T-helper 2 cell treated with Interferon-gamma antibody and Interleukin-4, amounts not matched to agents 5 μg/mL and 100 μg/mL, for 36 hours (primary cell): ENCODE data around the gene HUNK.

ENCODE experiments used
- DNase-seq: peaks from one replicate; pipeline ENCODE4 v3.0.0; 2021; ENCODE audit warnings: low spot score
- H3K27ac Mint-ChIP-seq: one replicate; pipeline ENCODE4 v1.8.0; 2021; ENCODE audit warnings: mild to moderate bottlenecking, mixed read lengths
- H3K27me3 Mint-ChIP-seq: one replicate; pipeline ENCODE4 v1.8.0; 2021; ENCODE audit warnings: low read depth, mixed read lengths
- H3K36me3 Mint-ChIP-seq: one replicate; pipeline ENCODE4 v1.8.0; 2021; ENCODE audit warnings: low read depth, mixed read lengths
- H3K4me1 Mint-ChIP-seq: one replicate; pipeline ENCODE4 v1.8.0; 2021; ENCODE audit warnings: low read depth, mixed read lengths
- H3K4me3 Mint-ChIP-seq: one replicate; pipeline ENCODE4 v1.8.0; 2022; ENCODE audit warnings: mild to moderate bottlenecking, moderate library complexity, mixed read lengths
- H3K9me3 Mint-ChIP-seq: one replicate; pipeline ENCODE4 v1.8.0; 2021; ENCODE audit warnings: mixed read lengths

HUNK gene

DNA sequence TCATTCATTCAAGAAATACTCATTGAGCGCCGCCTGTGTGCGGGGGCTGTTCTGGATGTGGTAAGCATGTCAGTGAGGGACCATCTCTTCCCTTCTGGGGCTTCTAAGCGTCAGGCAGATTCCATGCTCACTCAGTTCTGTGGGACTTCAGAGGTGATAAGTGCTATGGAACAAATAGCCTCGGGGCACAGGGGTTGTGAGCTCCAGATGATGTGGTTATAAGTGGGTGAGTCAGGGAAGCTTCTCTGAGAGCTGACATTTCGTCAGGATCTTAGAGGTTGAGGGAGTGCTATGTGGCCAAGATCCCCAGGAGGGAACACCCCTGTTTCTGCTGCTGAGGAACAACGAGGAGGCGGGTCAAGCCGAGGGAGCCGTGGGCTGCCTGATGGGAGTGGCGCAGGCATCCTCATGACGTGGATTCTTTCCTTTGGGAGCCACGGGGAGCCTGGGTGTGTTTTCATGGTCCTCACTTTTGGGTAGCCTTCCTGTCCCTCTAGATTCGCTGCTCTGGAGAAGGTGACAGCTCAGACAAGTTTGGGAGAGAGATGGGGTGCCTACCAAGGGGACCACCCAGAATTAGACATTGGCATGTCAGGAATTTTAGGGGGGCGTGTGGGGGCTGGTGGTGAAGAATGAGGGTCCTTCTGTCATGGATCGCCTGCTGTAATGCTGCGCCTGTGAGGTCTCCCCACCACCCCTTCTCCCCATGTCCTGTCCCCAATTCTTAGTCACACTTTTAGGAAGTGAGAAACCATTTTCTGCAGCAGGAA, 38.5 kb downstream of the HUNK start:
- H3K36me3 Mint-ChIP-seq = no peaks in the 10 kb centered on the region
- H3K27me3 Mint-ChIP-seq = peaks cover 14% of the 10 kb centered on the region
- H3K9me3 Mint-ChIP-seq = no peaks in the 10 kb centered on the region
- no peak for DNase-seq
- H3K27ac Mint-ChIP-seq = no peak overlapping the region
- no peak overlapping the region for H3K4me3 Mint-ChIP-seq
- no peaks in the 10 kb centered on the region for H3K4me1 Mint-ChIP-seq

GRCh38 chr21:31912501-31912900, 39.7 kb downstream of the HUNK start:
- Mint-ChIP-seq H3K4me1 (no peaks in the 10 kb centered on the region), H3K27me3 (peaks cover 14% of the 10 kb centered on the region), H3K4me3 (no peak overlapping the region), H3K9me3 (no peaks in the 10 kb centered on the region), H3K36me3 (no peaks in the 10 kb centered on the region), H3K27ac (no peak overlapping the region)
- no peak for DNase-seq

DNA sequence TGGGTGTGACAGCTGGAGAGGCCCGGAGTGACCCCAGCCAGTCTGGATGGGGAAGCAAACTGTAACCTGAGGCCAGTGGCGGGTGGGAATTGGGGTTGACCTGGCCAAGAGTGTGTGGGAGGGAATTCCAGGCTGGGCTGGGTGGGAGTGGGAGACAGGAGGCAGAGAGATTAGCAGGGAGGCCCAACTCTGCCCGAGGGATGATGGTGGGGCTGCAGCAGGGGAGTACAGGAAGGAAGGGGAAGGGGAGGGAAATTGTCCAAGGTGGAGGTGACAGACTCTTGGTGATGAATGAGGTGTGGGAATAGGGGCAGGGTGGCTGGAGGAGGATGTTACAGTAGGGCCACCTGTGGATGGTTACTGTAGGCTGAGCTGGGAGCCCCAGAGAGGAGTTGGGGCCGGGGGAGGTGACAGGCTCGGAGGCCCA, 40.4 kb downstream of the HUNK start:
- Mint-ChIP-seq H3K36me3 (no peaks in the 10 kb centered on the region), H3K4me3 (no peak overlapping the region), H3K9me3 (no peaks in the 10 kb centered on the region), H3K4me1 (no peaks in the 10 kb centered on the region), H3K27ac (no peak overlapping the region), H3K27me3 (peaks cover 13% of the 10 kb centered on the region)
- DNase-seq = no peak

DNA sequence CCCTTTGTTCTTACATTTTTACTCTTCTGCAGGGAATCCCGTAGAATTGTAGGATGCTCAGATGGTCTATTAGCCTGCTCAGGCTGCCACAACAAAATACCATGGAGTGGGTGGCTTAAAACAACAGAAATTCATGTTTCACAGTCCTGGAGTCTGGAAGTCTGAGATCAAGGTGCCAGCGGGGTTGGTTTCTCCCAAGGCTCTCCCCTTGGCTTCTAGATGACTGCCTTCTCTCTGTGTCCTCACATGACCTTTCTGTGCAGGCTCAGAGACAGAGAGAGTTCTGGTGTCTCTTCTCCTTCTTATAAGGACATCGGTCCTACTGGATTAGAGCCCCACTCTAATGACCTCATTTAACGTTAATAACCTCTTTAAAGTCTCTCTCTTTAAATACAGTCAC, 41.7 kb downstream of the HUNK start:
- Mint-ChIP-seq H3K9me3 (no peaks in the 10 kb centered on the region), H3K27ac (no peak overlapping the region), H3K36me3 (no peaks in the 10 kb centered on the region), H3K27me3 (peaks cover under 1% of the 10 kb centered on the region), H3K4me1 (no peaks in the 10 kb centered on the region), H3K4me3 (no peak overlapping the region)
- DNase-seq = no peak

DNA sequence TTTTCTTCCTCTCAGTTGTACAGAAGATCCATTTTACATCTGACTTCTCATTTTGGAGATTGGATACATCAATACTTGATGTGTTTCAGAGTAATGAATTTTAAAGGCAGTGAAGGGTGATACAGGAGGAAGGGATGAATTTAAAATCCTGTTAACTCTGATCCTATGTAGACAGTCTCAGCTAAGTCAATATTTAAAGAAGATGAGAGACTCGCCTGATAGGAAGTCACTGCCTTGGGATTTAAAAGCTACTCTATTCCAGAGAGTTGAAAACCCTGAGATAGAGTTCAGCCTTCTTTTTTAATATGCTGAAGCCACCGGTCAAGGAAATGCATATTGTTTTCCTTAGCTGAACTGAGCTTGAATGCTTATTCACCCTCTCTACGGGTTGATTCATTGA, 42.7 kb downstream of the HUNK start:
- Mint-ChIP-seq H3K27ac (no peak overlapping the region), H3K4me3 (no peak overlapping the region), H3K9me3 (no peaks in the 10 kb centered on the region), H3K27me3 (no peaks in the 10 kb centered on the region), H3K4me1 (no peaks in the 10 kb centered on the region), H3K36me3 (no peaks in the 10 kb centered on the region)
- no peak for DNase-seq

DNA sequence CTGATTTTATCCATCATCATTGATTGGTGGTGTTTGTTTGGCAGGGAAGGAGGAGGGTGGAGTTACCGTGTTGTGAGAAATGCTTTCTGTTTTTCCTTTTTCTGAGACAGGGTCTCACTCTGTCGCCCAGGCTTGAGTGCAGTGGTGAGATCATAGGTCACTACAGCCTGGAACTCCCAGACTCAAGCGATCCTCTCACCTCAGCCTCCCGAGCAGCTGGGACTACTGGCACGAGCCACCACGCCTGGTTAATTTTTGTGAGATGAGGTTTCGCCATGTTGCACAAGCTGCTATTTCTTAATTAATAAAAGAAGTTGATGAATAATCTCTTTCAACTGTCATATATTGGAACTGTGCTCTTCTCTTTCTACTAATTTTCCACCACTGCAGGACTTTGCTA, 44.3 kb downstream of the HUNK start:
- Mint-ChIP-seq H3K4me1 (no peaks in the 10 kb centered on the region), H3K4me3 (no peak overlapping the region), H3K36me3 (no peaks in the 10 kb centered on the region), H3K27me3 (no peaks in the 10 kb centered on the region), H3K9me3 (no peaks in the 10 kb centered on the region), H3K27ac (no peak overlapping the region)
- DNase-seq = no peak

DNA sequence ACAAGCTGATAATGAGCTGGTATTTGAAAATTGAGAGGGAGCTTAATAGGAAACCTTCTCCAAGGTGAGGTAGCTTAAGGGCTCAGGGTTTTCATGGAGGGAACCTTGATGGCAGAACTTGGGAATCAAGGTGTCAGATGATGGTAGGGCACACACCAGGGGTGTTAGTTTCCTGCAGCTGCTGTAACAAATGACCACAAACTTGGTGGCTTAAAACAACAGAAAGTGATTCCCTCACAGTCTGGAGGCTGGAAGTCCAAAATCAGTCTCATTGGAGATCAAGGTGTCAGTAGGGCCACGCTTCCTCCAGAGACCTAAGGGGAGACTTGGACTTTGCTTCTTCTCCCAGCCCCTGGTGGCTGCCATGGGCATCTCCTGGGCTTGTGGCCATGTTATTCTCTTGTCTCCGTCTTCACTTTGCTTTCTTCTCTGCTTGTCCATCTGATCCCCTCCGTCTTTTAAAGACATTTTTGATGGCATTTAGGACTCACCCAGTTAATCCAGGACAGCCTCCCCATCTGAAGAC, 45.5 kb downstream of the HUNK start:
- Mint-ChIP-seq H3K4me3 (no peak overlapping the region), H3K27ac (no peak overlapping the region), H3K9me3 (no peaks in the 10 kb centered on the region), H3K36me3 (no peaks in the 10 kb centered on the region), H3K27me3 (no peaks in the 10 kb centered on the region), H3K4me1 (no peaks in the 10 kb centered on the region)
- DNase-seq = no peak

GRCh38 chr21:31920275-31920674, 47.5 kb downstream of the HUNK start:
- no peaks in the 10 kb centered on the region for H3K27me3 Mint-ChIP-seq
- DNase-seq = no peak
- H3K36me3 Mint-ChIP-seq = no peaks in the 10 kb centered on the region
- no peaks in the 10 kb centered on the region for H3K9me3 Mint-ChIP-seq
- no peaks in the 10 kb centered on the region for H3K4me1 Mint-ChIP-seq
- H3K4me3 Mint-ChIP-seq = no peak overlapping the region
- no peak overlapping the region for H3K27ac Mint-ChIP-seq

DNA sequence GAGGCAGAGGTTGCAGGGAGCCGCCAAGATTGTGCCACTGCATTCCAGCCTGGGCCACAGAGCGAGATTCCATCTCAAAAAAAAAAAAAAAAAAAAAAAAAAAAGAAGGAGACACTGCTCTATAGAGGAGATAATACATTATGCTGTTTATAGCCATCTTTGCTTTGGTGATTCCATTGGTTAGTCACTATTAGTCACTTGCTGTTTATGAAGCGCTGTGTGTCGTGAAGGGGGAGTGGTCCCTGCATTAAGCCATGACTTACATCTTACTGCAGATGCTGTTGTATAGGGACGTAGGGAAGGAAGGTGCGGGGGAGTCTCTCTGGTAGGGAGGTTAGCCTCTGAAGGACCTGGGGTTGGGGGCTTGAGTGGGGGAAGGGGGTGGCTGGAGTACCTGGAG, 48.3 kb downstream of the HUNK start:
- no peak for DNase-seq
- Mint-ChIP-seq H3K27me3 (no peaks in the 10 kb centered on the region), H3K4me1 (no peaks in the 10 kb centered on the region), H3K4me3 (no peak overlapping the region), H3K36me3 (no peaks in the 10 kb centered on the region), H3K9me3 (no peaks in the 10 kb centered on the region), H3K27ac (no peak overlapping the region)

DNA sequence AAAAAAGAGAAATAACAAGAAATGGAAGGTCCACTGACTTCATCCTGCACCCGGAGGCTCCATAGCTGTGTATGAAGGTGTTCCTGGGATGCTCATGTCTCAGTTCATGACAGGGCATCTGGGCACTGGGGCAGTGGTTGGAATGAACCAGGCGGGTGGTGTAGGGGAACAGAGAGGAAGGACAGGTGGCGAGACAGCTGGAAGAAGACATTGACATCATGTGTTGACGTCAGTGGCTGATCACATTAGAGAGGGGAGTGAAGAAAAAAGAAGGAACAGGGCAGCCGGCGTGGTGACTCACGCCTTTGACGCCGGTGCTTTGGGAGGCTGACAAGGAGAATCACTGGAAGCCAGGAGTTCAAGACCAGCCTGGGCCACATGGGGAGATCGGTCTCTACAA, 50.1 kb downstream of the HUNK start:
- peaks cover 4% of the 10 kb centered on the region for H3K9me3 Mint-ChIP-seq
- no peaks in the 10 kb centered on the region for H3K4me1 Mint-ChIP-seq
- H3K36me3 Mint-ChIP-seq = no peaks in the 10 kb centered on the region
- no peaks in the 10 kb centered on the region for H3K27me3 Mint-ChIP-seq
- no peak for DNase-seq
- no peak overlapping the region for H3K27ac Mint-ChIP-seq
- H3K4me3 Mint-ChIP-seq = no peak overlapping the region

- Mint-ChIP-seq H3K4me1 (no peaks in the 10 kb centered on the region), H3K27ac (no peak overlapping the region), H3K9me3 (peaks cover 4% of the 10 kb centered on the region), H3K36me3 (no peaks in the 10 kb centered on the region), H3K4me3 (no peak overlapping the region), H3K27me3 (no peaks in the 10 kb centered on the region)
- DNase-seq = no peak
Observed at GRCh38 chr21:31923756-31924155, 50.9 kb downstream of the HUNK start.

DNA sequence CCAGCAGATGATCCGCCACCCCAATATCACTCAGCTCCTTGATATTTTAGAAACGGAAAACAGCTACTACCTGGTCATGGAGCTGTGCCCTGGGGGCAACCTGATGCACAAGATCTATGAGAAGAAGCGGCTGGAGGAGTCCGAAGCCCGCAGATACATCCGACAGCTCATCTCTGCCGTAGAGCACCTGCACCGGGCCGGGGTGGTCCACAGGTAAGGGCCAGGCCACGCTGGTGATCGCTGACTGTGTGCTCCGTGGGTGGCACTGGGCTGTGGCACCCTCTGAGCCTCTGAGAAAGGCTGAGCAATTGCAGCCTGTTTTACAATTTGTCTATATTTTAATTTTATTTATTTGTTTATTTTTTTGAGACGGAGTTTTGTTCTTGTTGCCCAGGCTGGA, 51.7 kb downstream of the HUNK start:
- Mint-ChIP-seq H3K4me1 (no peaks in the 10 kb centered on the region), H3K36me3 (no peaks in the 10 kb centered on the region), H3K4me3 (no peak overlapping the region), H3K27ac (no peak overlapping the region), H3K9me3 (peaks cover 4% of the 10 kb centered on the region), H3K27me3 (no peaks in the 10 kb centered on the region)
- no peak for DNase-seq

- Mint-ChIP-seq H3K27me3 (no peaks in the 10 kb centered on the region), H3K9me3 (peaks cover 4% of the 10 kb centered on the region), H3K27ac (no peak overlapping the region), H3K4me1 (no peaks in the 10 kb centered on the region), H3K4me3 (no peak overlapping the region), H3K36me3 (no peaks in the 10 kb centered on the region)
- no peak for DNase-seq
Observed at GRCh38 chr21:31926498-31926897, 53.7 kb downstream of the HUNK start.

GRCh38 chr21:31927689-31928353, 55.0 kb downstream of the HUNK start:
- no peak overlapping the region for H3K27ac Mint-ChIP-seq
- H3K36me3 Mint-ChIP-seq = no peaks in the 10 kb centered on the region
- H3K9me3 Mint-ChIP-seq = peaks cover 4% of the 10 kb centered on the region
- no peaks in the 10 kb centered on the region for H3K4me1 Mint-ChIP-seq
- H3K27me3 Mint-ChIP-seq = peaks cover 2% of the 10 kb centered on the region
- H3K4me3 Mint-ChIP-seq = no peak overlapping the region
- no peak for DNase-seq
